GM12891 (cell line): Measurements from ENCODE around the gene TIRAP.

Experiments
- DNase-seq: peaks from one replicate; pipeline ENCODE4 v3.0.0; 2011; ENCODE audit warnings: low spot score; ENCODE audit not compliant: insufficient read length
- FAIRE-seq: peaks from 2 replicates; lab custom pipeline; 2011; peaks lifted over from hg19 to GRCh38; lab: Jason Lieb, UNC
- PAX5 ChIP-seq: IDR thresholded peaks from 2 replicates; pipeline ENCODE4 v1.6.1; 2011; ENCODE audit warnings: low read length, moderate library complexity, mild to moderate bottlenecking; ENCODE audit not compliant: insufficient read depth, severe bottlenecking
- POLR2A ChIP-seq: IDR thresholded peaks from 2 replicates; pipeline ENCODE4 v1.6.1; 2011; ENCODE audit warnings: low read depth, low read length, control low read depth
- POLR2AphosphoS5 ChIP-seq: IDR thresholded peaks from 2 replicates; pipeline ENCODE4 v1.6.1; 2011; ENCODE audit warnings: low read depth, low read length, control low read depth
- POU2F2 ChIP-seq: IDR thresholded peaks from 2 replicates; pipeline ENCODE4 v1.6.1; 2011; ENCODE audit warnings: low read depth, mild to moderate bottlenecking, control low read depth, low read length, moderate library complexity
- SPI1 ChIP-seq: IDR thresholded peaks from 2 replicates; pipeline ENCODE4 v1.6.1; 2011; ENCODE audit warnings: low read depth, low read length, control low read depth
- TAF1 ChIP-seq: IDR thresholded peaks from 2 replicates; pipeline ENCODE4 v1.6.1; 2011; ENCODE audit warnings: low read depth, low read length, control low read depth

TIRAP gene

DNA sequence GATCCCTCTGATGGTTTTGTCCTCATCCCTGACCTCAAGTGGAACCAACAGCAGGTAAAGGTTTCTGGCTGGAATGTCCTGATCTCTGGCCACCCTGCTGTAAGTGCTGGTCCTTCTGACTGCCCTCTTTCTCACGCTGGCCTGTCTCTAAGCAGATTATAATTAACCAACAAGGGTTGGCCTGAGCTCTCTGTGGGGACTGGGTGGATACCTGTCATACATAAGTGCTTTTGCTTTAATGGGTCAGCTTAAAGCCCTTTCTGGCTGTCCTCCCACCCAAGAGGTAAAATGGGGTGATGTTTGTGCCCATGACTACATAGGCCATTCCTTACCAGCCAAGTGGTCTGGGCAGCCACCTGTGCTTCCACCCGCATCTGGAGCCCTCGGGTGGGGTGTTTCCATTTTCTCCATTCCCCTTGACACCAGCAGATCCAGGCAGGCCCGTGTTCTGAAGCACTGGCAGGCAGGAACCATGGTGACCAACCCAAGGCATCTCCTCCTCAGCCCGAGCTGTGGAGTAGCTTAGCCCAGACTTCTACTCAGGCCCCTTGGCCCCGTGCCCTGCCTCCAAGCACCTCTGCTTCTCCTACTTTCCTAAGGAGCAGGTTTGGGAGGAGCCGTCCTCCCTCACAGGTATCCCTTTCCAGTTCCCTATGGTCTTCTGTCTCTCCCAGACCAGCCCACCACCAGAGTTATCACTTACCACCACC is 55.6 kb downstream of the TIRAP start:
- TF ChIP-seq POLR2AphosphoS5, result no peak
- TF ChIP-seq POU2F2, result no peak
- no peak for TF ChIP-seq PAX5
- no peak for TF ChIP-seq POLR2A
- no peak for TF ChIP-seq TAF1
- DNase-seq (no peak), FAIRE-seq (no peak)

DNA sequence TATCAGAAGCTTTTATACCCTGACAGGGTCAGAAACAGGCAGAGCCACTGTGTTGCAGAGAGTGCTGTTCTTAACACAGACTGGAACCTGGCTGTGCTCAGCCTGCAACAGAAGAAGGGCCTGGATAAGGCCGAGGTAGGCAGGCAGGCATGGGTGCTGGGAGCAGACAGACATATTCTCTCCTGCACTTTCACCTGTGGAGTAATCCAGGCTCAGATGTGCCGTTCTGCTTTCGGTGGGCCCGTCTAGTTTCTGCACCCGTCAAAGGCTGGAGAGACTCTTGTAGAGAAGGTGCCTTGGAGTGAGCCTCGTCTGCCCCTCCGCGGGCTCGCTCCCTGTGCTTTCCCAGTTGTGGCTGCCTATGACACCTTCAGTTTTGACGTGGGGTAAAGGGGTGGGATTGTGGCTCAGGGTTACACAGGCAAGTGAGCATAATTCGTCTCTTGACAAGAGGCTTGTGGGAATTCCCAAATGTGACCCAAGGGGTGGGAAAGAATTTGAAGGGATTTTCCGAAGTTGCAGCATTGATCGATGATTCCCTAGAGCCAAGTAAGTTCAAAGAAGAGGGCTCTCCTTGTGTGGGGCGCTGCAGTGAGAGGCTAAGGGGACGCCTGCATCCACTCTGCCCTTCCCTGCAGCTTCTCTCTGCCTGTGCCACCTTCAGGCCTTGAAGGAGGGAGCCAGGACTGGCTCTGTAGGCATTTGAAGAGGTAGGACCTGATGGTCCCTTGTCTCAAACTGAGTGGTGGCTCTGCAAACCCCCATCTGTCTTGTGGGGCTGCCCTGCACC is 56.4 kb downstream of the TIRAP start:
- DNase-seq (no peak), FAIRE-seq (no peak)
- no peak for TF ChIP-seq PAX5
- no peak for TF ChIP-seq POU2F2
- no peak for TF ChIP-seq TAF1

DNA sequence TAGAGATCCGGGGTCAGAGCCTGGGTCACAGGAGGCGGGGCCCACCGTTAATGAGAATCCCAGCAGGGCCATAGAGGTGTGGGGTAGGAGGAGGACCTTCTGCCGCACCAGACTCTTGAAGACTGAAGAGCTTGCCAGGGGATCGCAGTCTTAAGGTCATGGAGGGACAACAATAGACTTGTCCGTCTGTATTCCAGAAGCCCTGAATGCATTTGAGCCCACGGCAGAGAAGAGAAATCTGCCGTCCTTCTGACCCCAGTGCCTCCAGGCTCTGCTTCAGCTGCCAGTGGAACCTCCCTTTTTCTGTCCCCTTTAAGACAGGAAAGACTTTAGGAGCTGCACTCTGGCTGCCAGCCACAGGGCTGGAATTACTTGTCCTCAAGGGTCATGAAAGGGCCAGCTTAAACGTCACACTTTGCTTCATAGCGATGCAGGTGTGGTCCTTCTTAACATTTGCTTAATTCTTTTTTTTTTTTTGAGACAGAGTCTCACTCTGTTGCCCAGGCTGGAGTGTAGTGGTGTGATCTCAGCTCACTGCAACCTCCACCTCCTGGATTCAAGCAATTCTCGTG is 57.1 kb downstream of the TIRAP start:
- TF ChIP-seq PAX5, result no peak
- no peak for TF ChIP-seq TAF1
- TF ChIP-seq POU2F2, result no peak
- no peak for TF ChIP-seq POLR2AphosphoS5
- TF ChIP-seq POLR2A, result no peak
- no peak for TF ChIP-seq SPI1
- no peak for DNase-seq
- no peak for FAIRE-seq

DNA sequence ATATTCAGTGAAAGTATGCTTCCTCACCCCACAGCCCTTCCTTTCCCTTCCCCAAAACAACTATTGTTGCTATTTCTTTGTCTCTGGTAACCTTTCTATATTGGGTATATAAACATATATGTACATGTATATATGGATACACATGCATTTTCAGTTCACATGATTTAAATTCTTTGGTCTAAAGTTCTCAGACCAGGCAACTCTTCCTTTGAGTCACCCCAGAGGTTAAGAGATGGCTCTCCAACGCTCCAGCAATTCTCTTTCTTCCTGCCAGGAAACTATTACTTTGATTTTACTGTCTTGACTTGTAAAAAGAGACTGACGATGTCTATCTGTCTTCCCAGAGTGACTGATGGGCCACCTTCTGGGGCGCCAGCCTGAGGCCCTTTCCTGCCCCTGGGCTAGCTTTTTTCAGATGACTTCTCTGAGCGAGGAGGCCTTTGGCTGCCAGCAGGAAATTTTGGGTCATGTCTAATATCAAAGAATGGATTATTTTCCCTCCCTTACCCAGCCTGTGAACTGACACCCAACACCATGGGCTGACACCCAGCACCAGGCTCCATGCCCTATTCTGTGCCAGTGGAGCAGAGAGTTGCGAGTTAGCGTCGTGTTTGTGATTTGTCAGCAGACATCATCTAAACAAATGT is 58.2 kb downstream of the TIRAP start:
- DNase-seq (no peak), FAIRE-seq (no peak)
- no peak for TF ChIP-seq POU2F2
- no peak for TF ChIP-seq POLR2AphosphoS5
- no peak for TF ChIP-seq PAX5
- no peak for TF ChIP-seq TAF1
- no peak for TF ChIP-seq SPI1
- TF ChIP-seq POLR2A, result no peak

DNA sequence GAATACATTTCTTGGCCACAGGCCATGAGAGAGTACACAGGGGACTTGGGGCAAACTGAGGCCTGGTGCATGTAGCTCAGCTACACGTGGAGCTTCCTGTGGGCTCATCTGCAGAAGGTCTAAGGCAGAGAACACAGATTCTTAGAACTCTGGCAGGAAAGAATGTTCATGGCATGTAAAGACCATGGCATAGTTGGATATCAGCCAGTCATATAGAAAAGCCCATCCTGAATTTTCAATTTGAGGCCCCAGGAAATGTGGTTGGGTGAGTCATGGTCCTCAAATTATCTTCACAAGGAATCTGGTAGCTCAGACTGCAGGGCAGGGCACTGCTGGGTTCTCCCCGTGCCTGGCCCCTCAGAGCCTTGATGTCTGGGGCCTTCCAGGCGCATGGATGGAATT is 58.9 kb downstream of the TIRAP start:
- DNase-seq (no peak), FAIRE-seq (no peak)
- TF ChIP-seq SPI1 (no peak), POLR2AphosphoS5 (no peak), POU2F2 (no peak), POLR2A (no peak), TAF1 (no peak), PAX5 (no peak)

DNA sequence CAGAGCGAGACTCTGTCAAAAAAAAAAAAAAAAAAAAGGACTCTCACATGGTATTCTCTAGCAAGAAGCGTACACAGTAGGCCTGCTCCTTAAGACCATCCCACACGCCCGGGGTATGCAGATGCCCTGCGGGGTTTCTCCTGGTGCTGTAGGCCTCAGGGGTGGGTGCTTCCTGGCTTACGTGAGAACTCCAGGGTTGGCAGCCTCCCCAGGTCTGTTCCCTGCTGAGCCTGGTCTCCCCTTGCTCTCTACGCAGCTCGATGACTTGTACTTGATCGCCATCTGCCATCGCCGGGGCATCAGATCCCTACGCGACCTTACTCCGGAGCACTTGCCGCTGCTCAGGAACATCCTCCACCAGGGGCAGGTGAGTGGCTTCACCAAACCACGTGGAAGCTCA is 60.2 kb downstream of the TIRAP start:
- no peak for FAIRE-seq
- DNase-seq, result no peak
- TF ChIP-seq POU2F2 (no peak), POLR2AphosphoS5 (no peak), TAF1 (no peak), POLR2A (no peak), PAX5 (no peak), SPI1 (no peak)
